ENCODE measurements around the gene PNO1.
A peak's percentile ranks its signal among the peaks of the same experiment; 100 is the strongest.

PNO1 gene

DNA sequence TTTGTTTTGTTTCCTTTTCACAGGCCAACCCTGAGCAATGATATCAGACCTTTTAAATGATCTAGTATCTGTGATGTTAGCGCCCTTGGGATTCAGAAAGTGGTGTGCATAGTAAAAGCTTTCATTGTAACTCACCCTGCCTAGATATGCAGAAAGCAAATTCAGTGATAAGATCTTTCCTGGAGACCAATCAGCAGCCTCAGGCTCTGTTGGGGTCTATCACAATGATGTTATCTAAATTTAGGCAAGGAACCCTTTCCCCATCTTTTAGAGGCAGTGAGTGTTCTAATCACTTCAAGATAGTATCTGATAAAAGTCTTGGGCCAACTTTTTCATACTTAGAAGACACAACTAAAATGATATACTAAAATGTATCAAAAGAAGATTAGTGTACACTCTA lies 23.6 kb upstream of the PNO1 start:
- TF ChIP-seq, protein P1, sequence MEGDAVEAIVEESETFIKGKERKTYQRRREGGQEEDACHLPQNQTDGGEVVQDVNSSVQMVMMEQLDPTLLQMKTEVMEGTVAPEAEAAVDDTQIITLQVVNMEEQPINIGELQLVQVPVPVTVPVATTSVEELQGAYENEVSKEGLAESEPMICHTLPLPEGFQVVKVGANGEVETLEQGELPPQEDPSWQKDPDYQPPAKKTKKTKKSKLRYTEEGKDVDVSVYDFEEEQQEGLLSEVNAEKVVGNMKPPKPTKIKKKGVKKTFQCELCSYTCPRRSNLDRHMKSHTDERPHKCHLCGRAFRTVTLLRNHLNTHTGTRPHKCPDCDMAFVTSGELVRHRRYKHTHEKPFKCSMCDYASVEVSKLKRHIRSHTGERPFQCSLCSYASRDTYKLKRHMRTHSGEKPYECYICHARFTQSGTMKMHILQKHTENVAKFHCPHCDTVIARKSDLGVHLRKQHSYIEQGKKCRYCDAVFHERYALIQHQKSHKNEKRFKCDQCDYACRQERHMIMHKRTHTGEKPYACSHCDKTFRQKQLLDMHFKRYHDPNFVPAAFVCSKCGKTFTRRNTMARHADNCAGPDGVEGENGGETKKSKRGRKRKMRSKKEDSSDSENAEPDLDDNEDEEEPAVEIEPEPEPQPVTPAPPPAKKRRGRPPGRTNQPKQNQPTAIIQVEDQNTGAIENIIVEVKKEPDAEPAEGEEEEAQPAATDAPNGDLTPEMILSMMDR (IDR thresholded peaks at IDR 0.05; ENCODE audit: low read length, missing control alignments): no peak
- H3K4me3 ChIP-seq (replicated peaks; ENCODE audit: low read depth, low read length): no peak overlapping the region
- no peak for DNase-seq (ENCODE audit: low read depth)

DNA sequence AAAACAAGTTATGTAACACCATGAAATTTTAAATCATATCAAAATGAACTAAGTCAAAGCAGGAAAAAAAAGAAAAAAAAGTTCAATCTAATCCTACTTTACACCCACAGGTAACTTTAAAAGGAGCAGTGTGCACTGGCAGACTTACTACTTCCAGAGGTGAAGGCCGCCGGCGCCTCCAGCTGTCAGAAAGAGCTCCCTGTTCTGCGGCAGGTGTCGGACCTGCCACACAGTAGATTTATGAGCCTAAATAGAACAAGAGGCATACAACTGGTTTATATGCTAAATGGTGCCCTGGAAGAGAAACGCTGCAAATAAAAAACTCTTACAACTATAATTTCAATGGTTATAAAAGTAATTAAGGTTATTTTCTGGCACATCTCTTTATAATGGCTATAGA lies 23.1 kb upstream of the PNO1 start:
- DNase-seq (ENCODE audit: low read depth): no peak
- no peak overlapping the region for H3K4me3 ChIP-seq (replicated peaks; ENCODE audit: low read depth, low read length)
- TF ChIP-seq, protein P1 (IDR thresholded peaks at IDR 0.05; ENCODE audit: low read length, missing control alignments): no peak

DNA sequence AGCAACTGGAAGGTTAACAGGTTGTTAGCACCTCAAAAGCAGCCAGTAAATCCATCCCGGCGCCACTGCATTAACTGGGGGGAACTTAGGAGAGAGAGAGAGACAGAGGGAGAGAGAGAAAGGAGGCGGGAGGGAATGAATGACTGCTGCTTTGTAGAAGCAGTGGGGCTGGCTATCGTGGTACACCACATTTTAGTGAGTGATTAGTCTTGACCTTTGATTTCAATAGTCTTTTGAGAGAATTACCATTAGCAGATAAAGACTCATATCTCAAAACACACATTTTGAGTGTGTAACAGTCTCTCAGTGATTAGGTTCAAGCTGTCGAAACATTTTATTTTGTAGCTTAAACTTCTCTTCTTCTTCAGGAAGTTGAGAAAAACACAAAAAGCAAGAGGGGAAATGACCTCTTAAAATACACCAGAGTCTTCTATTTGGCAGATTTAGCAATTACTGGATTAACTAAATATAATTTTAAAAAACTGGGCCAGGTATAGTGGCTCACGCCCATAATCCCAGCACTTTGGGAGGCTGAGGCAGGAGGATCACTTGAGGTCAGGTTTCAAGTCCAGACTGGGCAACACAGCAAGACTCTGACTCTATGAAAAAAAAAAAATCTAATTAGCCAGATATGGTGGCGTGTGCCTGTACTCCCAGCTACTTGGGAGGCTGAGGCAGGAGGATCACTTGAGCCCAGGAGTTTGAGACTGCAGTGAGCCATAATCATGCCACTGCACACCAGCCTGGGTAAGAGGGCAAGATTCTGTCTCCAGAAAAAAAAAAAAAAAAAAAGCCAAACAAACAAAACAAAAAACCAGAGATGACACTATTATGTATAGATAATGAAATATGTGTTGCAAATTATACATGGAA lies 22.0 kb upstream of the PNO1 start:
- TF ChIP-seq, protein P1 (IDR thresholded peaks at IDR 0.05; ENCODE audit: low read length, missing control alignments): no peak
- DNase-seq (ENCODE audit: low read depth): no peak
- no peak overlapping the region for H3K4me3 ChIP-seq (replicated peaks; ENCODE audit: low read depth, low read length)

DNA sequence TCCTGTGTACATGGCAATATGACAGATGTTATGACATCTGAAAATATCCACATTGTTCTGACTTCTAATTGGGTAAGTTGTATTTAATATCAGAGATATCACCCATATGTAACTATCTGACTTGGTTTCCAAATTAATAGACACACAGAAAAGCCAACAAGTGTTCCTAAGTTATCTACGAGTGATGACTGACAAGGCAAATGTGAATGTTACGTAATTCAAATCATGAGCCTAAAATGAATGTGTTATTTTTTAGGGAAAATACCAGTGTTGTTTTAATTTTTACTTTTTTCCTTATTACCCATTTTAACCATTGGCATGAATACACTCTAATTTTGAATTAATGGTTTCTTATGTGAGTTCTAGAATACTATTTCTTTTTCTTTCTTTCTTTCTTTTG lies 15.8 kb upstream of the PNO1 start:
- no peak overlapping the region for H3K4me3 ChIP-seq (replicated peaks; ENCODE audit: low read depth, low read length)
- DNase-seq (ENCODE audit: low read depth): no peak
- TF ChIP-seq, protein P1 (IDR thresholded peaks at IDR 0.05; ENCODE audit: low read length, missing control alignments): no peak

DNA sequence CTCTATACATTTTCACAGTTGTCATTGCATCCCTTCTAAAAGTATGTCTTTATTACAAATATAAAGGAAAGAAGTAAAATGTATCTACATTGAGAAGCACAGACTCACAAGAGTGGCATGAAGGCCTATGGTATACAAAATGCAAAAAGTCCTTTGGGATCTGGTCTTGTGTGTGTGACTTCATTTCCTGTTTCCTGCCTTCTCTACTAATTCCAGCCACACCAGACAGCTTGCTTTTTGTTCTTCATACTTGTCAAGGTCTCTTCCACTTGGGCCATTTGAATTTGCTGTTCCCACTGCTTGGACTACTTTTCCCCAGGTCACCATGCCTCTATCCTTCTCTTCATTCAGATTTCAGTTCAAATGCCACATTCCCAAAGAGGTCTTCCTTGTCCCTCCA lies 6.7 kb upstream of the PNO1 start:
- H3K4me3 ChIP-seq (replicated peaks; ENCODE audit: low read depth, low read length): no peak overlapping the region
- TF ChIP-seq, protein P1 (IDR thresholded peaks at IDR 0.05; ENCODE audit: low read length, missing control alignments): no peak
- peak; percentile 21 for DNase-seq (ENCODE audit: low read depth)

DNA sequence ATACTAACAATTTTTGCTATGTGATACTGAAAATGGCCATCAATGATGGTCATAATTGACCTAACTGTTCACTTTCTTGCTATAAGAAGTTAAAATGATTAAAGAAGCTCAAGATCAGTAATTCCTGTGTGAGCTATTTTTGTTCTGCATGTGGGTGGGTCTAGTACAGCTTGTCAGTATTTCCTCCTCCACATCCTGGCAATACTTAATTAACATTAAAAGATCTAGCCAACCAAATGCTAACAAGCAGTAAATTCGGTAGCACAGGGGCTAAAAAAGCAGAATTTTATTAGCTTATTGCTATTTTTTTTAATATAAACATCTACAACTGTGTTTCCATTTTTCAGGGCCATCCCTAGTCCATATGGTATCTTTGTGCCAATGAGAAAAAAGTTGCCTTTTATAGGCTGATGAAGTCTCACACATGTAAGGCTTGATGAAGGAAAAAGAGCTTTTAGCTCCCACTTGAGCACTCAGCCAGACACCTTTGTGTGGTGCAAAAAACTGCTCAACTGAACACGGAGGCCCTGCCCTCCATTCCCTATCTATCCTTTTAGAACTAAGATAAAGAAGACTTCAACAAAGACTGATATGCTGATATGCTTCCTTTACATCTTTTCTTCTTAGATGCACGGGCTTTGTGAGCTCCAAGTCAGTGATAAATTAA lies 4.9 kb upstream of the PNO1 start:
- no peak overlapping the region for H3K4me3 ChIP-seq (replicated peaks; ENCODE audit: low read depth, low read length)
- DNase-seq (ENCODE audit: low read depth): no peak
- TF ChIP-seq, protein P1 (IDR thresholded peaks at IDR 0.05; ENCODE audit: low read length, missing control alignments): no peak

Measured in fibroblast of pulmonary artery (primary cell).